ENCODE measurements around the gene JCHAIN.

DNA sequence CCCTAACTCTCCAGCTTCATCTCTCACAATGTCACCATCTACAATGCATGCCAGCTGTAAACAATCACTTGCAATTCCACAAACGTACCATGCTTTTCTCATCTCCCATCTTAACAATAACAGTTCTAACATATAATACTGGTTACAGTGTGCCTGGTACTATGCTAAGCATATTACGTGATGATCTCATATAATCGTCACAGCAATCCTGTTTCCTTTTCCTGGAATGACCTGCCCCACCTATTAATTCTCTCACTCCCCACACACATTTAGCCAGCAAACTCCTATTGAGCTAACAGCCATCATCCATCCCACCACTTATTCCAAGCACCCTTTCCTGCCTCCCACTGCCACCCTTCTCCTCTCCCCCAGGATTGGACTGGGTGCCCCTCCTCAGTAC, 7.9 kb downstream of the JCHAIN start:
- TF ChIP-seq SUZ12 (IDR thresholded peaks at IDR 0.05; ENCODE audit: extremely low read depth, insufficient read depth, insufficient read length) (no peak), ZNF274 (IDR thresholded peaks at IDR 0.05; ENCODE audit: low read depth, low read length) (no peak), YY1 (IDR thresholded peaks at IDR 0.05; ENCODE audit: insufficient read depth, insufficient read length) (no peak)
